ENCODE data around the gene XRN2. TPM values are rescaled to one million over a fixed set of nuclear protein-coding genes. Genes with fewer than 3 reads are reported as not detected.

Gene XRN2
- total and polyA plus RNA-seq, 2 donors (not counting 1 experiment from before 2014, with no cell fraction given), result 19.0 to 46.2 TPM

- CTCF ChIA-PET, result no interaction called here
Observed at GRCh38 chr20:21269772-21270171, 33.4 kb upstream of the XRN2 start.

DNA sequence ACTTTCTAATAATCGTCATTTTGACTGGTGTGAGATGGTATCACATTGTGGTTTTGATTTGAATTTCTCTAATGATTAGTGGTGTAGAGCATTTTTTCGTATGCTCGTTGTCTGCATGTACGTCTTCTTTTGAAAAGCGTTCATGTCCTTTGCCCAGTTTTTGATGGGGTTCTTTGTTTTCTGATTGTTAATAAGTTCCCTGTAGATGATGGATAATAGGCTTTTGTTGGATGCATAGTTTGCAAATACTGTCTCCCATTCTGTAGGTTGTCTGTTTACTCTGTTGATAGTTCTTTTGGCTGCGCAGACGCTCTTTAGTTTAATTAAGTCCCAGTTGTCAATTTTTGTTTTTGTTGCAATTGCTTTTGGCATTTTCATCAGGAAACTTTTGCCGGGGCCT is 32.3 kb upstream of the XRN2 start:
- Mint-ChIP-seq H3K9me3 (ENCODE audit: insufficient read depth) (no peaks in the 10 kb centered on the region), H3K4me1 (no peaks in the 10 kb centered on the region), H3K4me3 (no peak overlapping the region), H3K27ac (no peak overlapping the region), H3K27me3 (peaks cover 26% of the 10 kb centered on the region)
- peaks cover 0 to 22% (median 2%) of the 10 kb centered on the region in 4 experiments for H3K27me3 ChIP-seq (replicated peaks in 1 of 4; ENCODE audit: control extremely low read depth in 1 of 4, control insufficient read depth in 3 of 4, insufficient read depth in 4 of 4, low read length in 3 of 4)
- TF ChIP-seq CTCF (IDR thresholded peaks at IDR 0.05) (no peak), EZH2 (IDR thresholded peaks at IDR 0.05; ENCODE audit: borderline replicate concordance, insufficient read depth, low read depth, low read length, poor library complexity, severe bottlenecking) (no peak)
- ChIA-PET POLR2A (no interaction called here), CTCF (no interaction called here)
- no peak overlapping the region for H2AFZ ChIP-seq (ENCODE audit: insufficient read depth, low read depth, low read length, poor library complexity, severe bottlenecking)
- H3K4me1 ChIP-seq (ENCODE audit: control insufficient read depth in 2 of 2, insufficient read depth in 2 of 2, low read length in 2 of 2), result no peaks in the 10 kb centered on the region
- no peaks in the 10 kb centered on the region for H3K36me3 ChIP-seq (replicated peaks in 1 of 2; ENCODE audit: control extremely low read depth in 1 of 2, control insufficient read depth in 1 of 2, extremely low read depth in 1 of 2, insufficient read depth in 2 of 2, low read length in 1 of 2)
- no peak overlapping the region for H3K4me2 ChIP-seq (replicated peaks; ENCODE audit: low read depth, low read length, poor library complexity, severe bottlenecking)
- no peak overlapping the region for H3K27ac ChIP-seq (ENCODE audit: low read length in 2 of 2)
- H3K9ac ChIP-seq (ENCODE audit: low read length), result no peak overlapping the region
- WGBS (ENCODE audit: insufficient coverage), result 88% methylated on average over 4 of the region's 8 CpGs
- no peak overlapping the region for H3K4me3 ChIP-seq (ENCODE audit: control extremely low read depth in 1 of 5, extremely low read depth in 1 of 5, insufficient read depth in 1 of 5, low read depth in 2 of 5, low read length in 4 of 5)
- intact Hi-C loops (cut with micrococcal nuclease), result loop anchor here (5.0 kb wide), 1 partner anchor 1199 kb away; no protein-coding TSS in a partner anchor
- peaks cover 0 to 18% (median 0%) of the 10 kb centered on the region in 3 donors for H3K9me3 ChIP-seq (ENCODE audit: control extremely low read depth in 1 of 3, control insufficient read depth in 2 of 3, insufficient read depth in 1 of 3, low read length in 2 of 3)
- DNase-seq, result no peak
- H3K79me2 ChIP-seq (ENCODE audit: control insufficient read depth, insufficient read depth, low read length), result no peaks in the 10 kb centered on the region
- no peaks in the 10 kb centered on the region for H4K20me1 ChIP-seq (ENCODE audit: control insufficient read depth, insufficient read depth, low read length, poor library complexity, severe bottlenecking)
- ATAC-seq (ENCODE audit: low read depth), result no peak

More at GRCh38 chr20:21269772-21270171, 33.4 kb upstream of the XRN2 start:
- no peak overlapping the region for H3K4me3 Mint-ChIP-seq
- Histone ChIP-seq H2AFZ (ENCODE audit: insufficient read depth, low read depth, low read length, poor library complexity, severe bottlenecking) (no peak overlapping the region), H3K4me3 (ENCODE audit: control extremely low read depth in 1 of 5, extremely low read depth in 1 of 5, insufficient read depth in 1 of 5, low read depth in 2 of 5, low read length in 4 of 5) (no peak overlapping the region), H3K4me1 (ENCODE audit: control insufficient read depth in 2 of 2, insufficient read depth in 2 of 2, low read length in 2 of 2) (no peaks in the 10 kb centered on the region), H3K4me2 (replicated peaks; ENCODE audit: low read depth, low read length, poor library complexity, severe bottlenecking) (no peak overlapping the region), H3K9me3 (ENCODE audit: control extremely low read depth in 1 of 3, control insufficient read depth in 2 of 3, insufficient read depth in 1 of 3, low read length in 2 of 3) (peaks cover 0 to 18% (median 0%) of the 10 kb centered on the region in 3 donors), H3K9ac (ENCODE audit: low read length) (no peak overlapping the region), H3K79me2 (ENCODE audit: control insufficient read depth, insufficient read depth, low read length) (no peaks in the 10 kb centered on the region), H3K27ac (ENCODE audit: low read length in 2 of 2) (no peak overlapping the region), H3K27me3 (replicated peaks in 1 of 4; ENCODE audit: control extremely low read depth in 1 of 4, control insufficient read depth in 3 of 4, insufficient read depth in 4 of 4, low read length in 3 of 4) (peaks cover 0 to 20% (median 2%) of the 10 kb centered on the region in 4 experiments), H4K20me1 (ENCODE audit: control insufficient read depth, insufficient read depth, low read length, poor library complexity, severe bottlenecking) (no peaks in the 10 kb centered on the region), H3K36me3 (replicated peaks in 1 of 2; ENCODE audit: control extremely low read depth in 1 of 2, control insufficient read depth in 1 of 2, extremely low read depth in 1 of 2, insufficient read depth in 2 of 2, low read length in 1 of 2) (no peaks in the 10 kb centered on the region)
- intact Hi-C loops (cut with micrococcal nuclease), result loop anchor here (5.0 kb wide), 1 partner anchor 1197 kb away; no protein-coding TSS in a partner anchor
- H3K4me1 Mint-ChIP-seq, result no peaks in the 10 kb centered on the region
- POLR2A ChIA-PET, result no interaction called here
- WGBS (ENCODE audit: insufficient coverage), result 40% methylated on average over 1 of the region's 2 CpGs
- TF ChIP-seq EZH2 (IDR thresholded peaks at IDR 0.05; ENCODE audit: borderline replicate concordance, insufficient read depth, low read depth, low read length, poor library complexity, severe bottlenecking) (no peak), CTCF (IDR thresholded peaks at IDR 0.05) (no peak)
- ATAC-seq (ENCODE audit: low read depth) (no peak), DNase-seq (no peak)
- no peaks in the 10 kb centered on the region for H3K9me3 Mint-ChIP-seq (ENCODE audit: insufficient read depth)
- no peak overlapping the region for H3K27ac Mint-ChIP-seq
- H3K27me3 Mint-ChIP-seq, result peaks cover 26% of the 10 kb centered on the region
